Measurements from ENCODE around the gene PES1.

Gene PES1

GRCh38 chr22:30539368-30539767 lies 52.3 kb downstream of the PES1 start:
- TF ChIP-seq EP300 (IDR thresholded peaks at IDR 0.05; ENCODE audit: borderline replicate concordance) (no peak), MAX (IDR thresholded peaks at IDR 0.05) (no peak), TCF12 (IDR thresholded peaks at IDR 0.05; ENCODE audit: low read depth) (no peak), RAD21 (IDR thresholded peaks at IDR 0.05; ENCODE audit: low read depth) (no peak), TEAD4 (IDR thresholded peaks at IDR 0.05) (no peak), CEBPB (IDR thresholded peaks at IDR 0.05) (no peak), FOXM1 (IDR thresholded peaks at IDR 0.05; ENCODE audit: borderline replicate concordance, low read depth) (no peak), CREB1 (IDR thresholded peaks at IDR 0.05; ENCODE audit: low read depth) (no peak), TAF1 (IDR thresholded peaks at IDR 0.05; ENCODE audit: low read depth) (no peak), USF1 (IDR thresholded peaks at IDR 0.05) (no peak), YY1 (IDR thresholded peaks at IDR 0.05; ENCODE audit: low read depth) (no peak), EGR1 (IDR thresholded peaks at IDR 0.05) (no peak), ZBTB7A (IDR thresholded peaks at IDR 0.05; ENCODE audit: low read depth) (no peak), NFIC (IDR thresholded peaks at IDR 0.05) (no peak), REST (IDR thresholded peaks at IDR 0.05; ENCODE audit: low read depth) (no peak)

- TF ChIP-seq RAD21 (IDR thresholded peaks at IDR 0.05; ENCODE audit: low read depth) (no peak), TCF12 (IDR thresholded peaks at IDR 0.05; ENCODE audit: low read depth) (no peak), MAX (IDR thresholded peaks at IDR 0.05) (no peak), NFIC (IDR thresholded peaks at IDR 0.05) (no peak), YY1 (IDR thresholded peaks at IDR 0.05; ENCODE audit: low read depth) (no peak), ZBTB7A (IDR thresholded peaks at IDR 0.05; ENCODE audit: low read depth) (no peak), EGR1 (IDR thresholded peaks at IDR 0.05) (no peak), USF1 (IDR thresholded peaks at IDR 0.05) (no peak), FOXM1 (IDR thresholded peaks at IDR 0.05; ENCODE audit: borderline replicate concordance, low read depth) (no peak), TAF1 (IDR thresholded peaks at IDR 0.05; ENCODE audit: low read depth) (no peak), CEBPB (IDR thresholded peaks at IDR 0.05) (no peak), CREB1 (IDR thresholded peaks at IDR 0.05; ENCODE audit: low read depth) (no peak), TEAD4 (IDR thresholded peaks at IDR 0.05) (no peak)
Measured at GRCh38 chr22:30538280-30538679, 53.4 kb downstream of the PES1 start.

- TF ChIP-seq REST (IDR thresholded peaks at IDR 0.05; ENCODE audit: low read depth): no peak
- no peak for TF ChIP-seq TEAD4 (IDR thresholded peaks at IDR 0.05)
- no peak for TF ChIP-seq TCF12 (IDR thresholded peaks at IDR 0.05; ENCODE audit: low read depth)
Measured at GRCh38 chr22:30537083-30537731, 54.5 kb downstream of the PES1 start.

GRCh38 chr22:30535182-30535581 lies 56.5 kb downstream of the PES1 start:
- no peak for TF ChIP-seq MAX (IDR thresholded peaks at IDR 0.05)
- no peak for TF ChIP-seq EP300 (IDR thresholded peaks at IDR 0.05; ENCODE audit: borderline replicate concordance)
- TF ChIP-seq ZBTB7A (IDR thresholded peaks at IDR 0.05; ENCODE audit: low read depth): no peak
- no peak for TF ChIP-seq CREB1 (IDR thresholded peaks at IDR 0.05; ENCODE audit: low read depth)
- no peak for TF ChIP-seq YY1 (IDR thresholded peaks at IDR 0.05; ENCODE audit: low read depth)
- no peak for TF ChIP-seq REST (IDR thresholded peaks at IDR 0.05; ENCODE audit: low read depth)
- no peak for TF ChIP-seq EGR1 (IDR thresholded peaks at IDR 0.05)
- no peak for TF ChIP-seq TCF12 (IDR thresholded peaks at IDR 0.05; ENCODE audit: low read depth)
- no peak for TF ChIP-seq FOXM1 (IDR thresholded peaks at IDR 0.05; ENCODE audit: borderline replicate concordance, low read depth)
- no peak for TF ChIP-seq TAF1 (IDR thresholded peaks at IDR 0.05; ENCODE audit: low read depth)
- TF ChIP-seq CEBPB (IDR thresholded peaks at IDR 0.05): no peak
- no peak for TF ChIP-seq NFIC (IDR thresholded peaks at IDR 0.05)
- no peak for TF ChIP-seq RAD21 (IDR thresholded peaks at IDR 0.05; ENCODE audit: low read depth)
- no peak for TF ChIP-seq TEAD4 (IDR thresholded peaks at IDR 0.05)
- TF ChIP-seq USF1 (IDR thresholded peaks at IDR 0.05): no peak

Data from Ishikawa (cell line).